ENCODE measurements around the gene PLCB4. TPM values are rescaled to one million over a fixed set of nuclear protein-coding genes. Genes with fewer than 3 reads are reported as not detected.

Gene PLCB4
- total RNA-seq, 4 donors from 2014 or later = 20.6 to 45.9 (median 34.2) TPM

GRCh38 chr20:9503526-9504245, 434.8 kb downstream of the PLCB4 start:
- intact Hi-C loops (cut with DNase I; ENCODE audit: low total_unique reads) = no loop called here
- 64 to 69% methylated on average over 5 to 9 of the region's 9 CpGs for WGBS, 2 donors (ENCODE audit: low coverage in 1 of 2)
- no peak for DNase-seq
- Histone ChIP-seq H3K36me3 (no peaks in the 10 kb centered on the region), H3K9me3 (no peaks in the 10 kb centered on the region), H3K27me3 (peaks cover 42% of the 10 kb centered on the region), H3K4me3 (no peak overlapping the region), H3K4me1 (peaks cover 0 to 14% (median 4%) of the 10 kb centered on the region in 4 donors), H3K27ac (no peak overlapping the region)
- in situ Hi-C loops (cut with MboI; ENCODE audit: low pct_ligation_motif_present in 1 of 4, low pct_unique_long_range_greater_than_20kb in 1 of 4, low sequenced_read_pairs in 3 of 4) = loop anchor here in 1 of 4 donors (10.0 kb wide), 1 partner anchor 59 kb away; no protein-coding TSS in a partner anchor
- TF ChIP-seq EP300 (IDR thresholded peaks at IDR 0.05; ENCODE audit: low read depth) (no peak), POLR2A (IDR thresholded peaks at IDR 0.05) (no peak), CTCF (IDR thresholded peaks at IDR 0.05) (no peak)

- no peaks in the 10 kb centered on the region for H3K9me3 ChIP-seq
- intact Hi-C loops (cut with DNase I; ENCODE audit: low total_unique reads) = no loop called here
- 34% methylated on average over 34 of the region's 34 CpGs; no CpG with 5 or more reads in 1 of the 2 donors for WGBS, 2 donors (ENCODE audit: low coverage in 1 of 2)
- no peak overlapping the region for H3K27ac ChIP-seq
- no peak for DNase-seq
- TF ChIP-seq POLR2A (IDR thresholded peaks at IDR 0.05) = no peak
- TF ChIP-seq EP300 (IDR thresholded peaks at IDR 0.05; ENCODE audit: low read depth) = no peak
- no peak for TF ChIP-seq POLR2AphosphoS5 (IDR thresholded peaks at IDR 0.05)
- TF ChIP-seq CTCF (IDR thresholded peaks at IDR 0.05) = no peak
- H3K4me3 ChIP-seq = no peak overlapping the region
- H3K4me1 ChIP-seq = peaks cover 0 to 5% (median 0%) of the 10 kb centered on the region in 4 donors
- no peaks in the 10 kb centered on the region for H3K36me3 ChIP-seq
- peaks cover 68% of the 10 kb centered on the region for H3K27me3 ChIP-seq
- in situ Hi-C loops (cut with MboI; ENCODE audit: low pct_ligation_motif_present in 1 of 4, low pct_unique_long_range_greater_than_20kb in 1 of 4, low sequenced_read_pairs in 3 of 4) = loop anchor here in 1 of 4 donors (10.0 kb wide), 1 partner anchor 62 kb away; no protein-coding TSS in a partner anchor
These were observed 437.5 kb downstream of the PLCB4 start for GRCh38 chr20:9506280-9506821.

- DNase-seq = no peak
- 29% methylated on average over 31 of the region's 31 CpGs; no CpG with 5 or more reads in 1 of the 2 donors for WGBS, 2 donors (ENCODE audit: low coverage in 1 of 2)
- no peak overlapping the region for H3K4me3 ChIP-seq
- H3K27ac ChIP-seq = no peak overlapping the region
- in situ Hi-C loops (cut with MboI; ENCODE audit: low pct_ligation_motif_present in 1 of 4, low pct_unique_long_range_greater_than_20kb in 1 of 4, low sequenced_read_pairs in 3 of 4) = loop anchor here in 1 of 4 donors (10.0 kb wide), 1 partner anchor 62 kb away; no protein-coding TSS in a partner anchor
- intact Hi-C loops (cut with DNase I; ENCODE audit: low total_unique reads) = no loop called here
- H3K9me3 ChIP-seq = no peaks in the 10 kb centered on the region
- H3K27me3 ChIP-seq = peaks cover 74% of the 10 kb centered on the region
- peaks cover 0 to 5% (median 0%) of the 10 kb centered on the region in 4 donors for H3K4me1 ChIP-seq
- H3K36me3 ChIP-seq = no peaks in the 10 kb centered on the region
- no peak for TF ChIP-seq POLR2A (IDR thresholded peaks at IDR 0.05)
- TF ChIP-seq CTCF (IDR thresholded peaks at IDR 0.05) = no peak
- no peak for TF ChIP-seq POLR2AphosphoS5 (IDR thresholded peaks at IDR 0.05)
- no peak for TF ChIP-seq EP300 (IDR thresholded peaks at IDR 0.05; ENCODE audit: low read depth)
These were observed 438.1 kb downstream of the PLCB4 start for GRCh38 chr20:9506964-9507369.

- no peak overlapping the region for H3K27ac ChIP-seq
- H3K27me3 ChIP-seq = peaks cover 82% of the 10 kb centered on the region
These were observed 438.8 kb downstream of the PLCB4 start for GRCh38 chr20:9507544-9508239.

More at GRCh38 chr20:9507544-9508239, 438.8 kb downstream of the PLCB4 start:
- in situ Hi-C loops (cut with MboI; ENCODE audit: low pct_ligation_motif_present in 1 of 4, low pct_unique_long_range_greater_than_20kb in 1 of 4, low sequenced_read_pairs in 3 of 4) = loop anchor here in 1 of 4 donors (10.0 kb wide), 1 partner anchor 63 kb away; no protein-coding TSS in a partner anchor
- no peak overlapping the region for H3K4me3 ChIP-seq
- H3K36me3 ChIP-seq = no peaks in the 10 kb centered on the region
- no peak for TF ChIP-seq POLR2AphosphoS5 (IDR thresholded peaks at IDR 0.05)
- no peak for TF ChIP-seq EP300 (IDR thresholded peaks at IDR 0.05; ENCODE audit: low read depth)
- no peak for TF ChIP-seq CTCF (IDR thresholded peaks at IDR 0.05)
- TF ChIP-seq POLR2A (IDR thresholded peaks at IDR 0.05) = no peak
- DNase-seq = no peak
- no peaks in the 10 kb centered on the region for H3K9me3 ChIP-seq
- intact Hi-C loops (cut with DNase I; ENCODE audit: low total_unique reads) = no loop called here
- peaks cover 0 to 5% (median 0%) of the 10 kb centered on the region in 4 donors for H3K4me1 ChIP-seq
- whole genome bisulfite sequencing, 2 donors (ENCODE audit: low coverage in 1 of 2) = 20% methylated on average over 37 of the region's 37 CpGs; no CpG with 5 or more reads in 1 of the 2 donors

Measured in transverse colon (tissue), 4 donors.